Neural progenitor cell (in vitro differentiated cells): ENCODE measurements around the gene EXOC3L2. TPM values are rescaled to one million over a fixed set of nuclear protein-coding genes. Genes with fewer than 3 reads are reported as not detected.

Source experiments
- DNase-seq: peaks from one replicate; pipeline ENCODE4 v3.0.0-alpha.2; 2016; ENCODE audit warnings: low spot score
- H2AFZ ChIP-seq: fragments of 200-600 bp; sonication (generic); replicated peaks from 2 replicates; pipeline ENCODE4 v1.6.1; 2016; ENCODE audit warnings: antibody characterized with exemption
- H3F3A ChIP-seq: fragments of 200-600 bp; sonication (generic); 2 replicates; pipeline ENCODE4 v1.6.1; 2016; ENCODE audit warnings: antibody characterized with exemption, low read depth
- H3K27ac ChIP-seq: fragments of 200-600 bp; sonication (generic); 2 replicates; pipeline ENCODE4 v1.5.1; 2016; ENCODE audit warnings: mild to moderate bottlenecking
- H3K27me3 ChIP-seq: fragments of 200-600 bp; sonication (generic); 2 replicates; pipeline ENCODE4 v1.6.1; 2016; ENCODE audit warnings: mild to moderate bottlenecking, moderate library complexity
- H3K36me3 ChIP-seq: fragments of 200-600 bp; sonication (generic); 2 replicates; pipeline ENCODE4 v1.5.1; 2016
- H3K4me1 ChIP-seq: fragments of 200-600 bp; sonication (generic); 2 replicates; pipeline ENCODE4 v1.6.1; 2016; ENCODE audit warnings: mixed run types
- H3K4me2 ChIP-seq: fragments of 200-600 bp; sonication (generic); 2 replicates; pipeline ENCODE4 v1.6.1; 2016
- H3K4me3 ChIP-seq: fragments of 200-600 bp; sonication (generic); 2 replicates; pipeline ENCODE4 v1.5.1; 2016
- H3K79me2 ChIP-seq: fragments of 200-600 bp; sonication (generic); 2 replicates; pipeline ENCODE4 v1.6.1; 2016; ENCODE audit warnings: low read depth
- H3K9ac ChIP-seq: fragments of 200-600 bp; sonication (generic); 2 replicates; pipeline ENCODE4 v1.6.1; 2016
- H3K9me3 ChIP-seq: fragments of 200-600 bp; sonication (generic); 2 replicates; pipeline ENCODE4 v1.5.1; 2016; ENCODE audit warnings: low read depth
- H4K20me1 ChIP-seq: fragments of 200-600 bp; sonication (generic); 2 replicates; pipeline ENCODE4 v1.6.1; 2016; ENCODE audit warnings: low read depth
- H3K27ac Mint-ChIP-seq: 3 replicates; pipeline ENCODE4 v1.8.0; 2021; ENCODE audit warnings: mixed read lengths
- H3K27me3 Mint-ChIP-seq: 2 replicates; pipeline ENCODE4 v1.8.0; 2022; ENCODE audit warnings: low read depth, mild to moderate bottlenecking, inconsistent platforms, moderate library complexity, mixed read lengths; ENCODE audit not compliant: insufficient read depth
- H3K36me3 Mint-ChIP-seq: 3 replicates; pipeline ENCODE4 v1.8.0; 2021; ENCODE audit warnings: mixed read lengths
- H3K4me1 Mint-ChIP-seq: 3 replicates; pipeline ENCODE4 v1.8.0; 2021; ENCODE audit warnings: mixed read lengths
- H3K4me3 Mint-ChIP-seq: 3 replicates; pipeline ENCODE4 v1.8.0; 2021; ENCODE audit warnings: mild to moderate bottlenecking, moderate library complexity, mixed read lengths
- H3K9me3 Mint-ChIP-seq: 3 replicates; pipeline ENCODE4 v1.8.0; 2020; ENCODE audit warnings: mixed read lengths
- CTCF ChIP-seq: fragments of 200-600 bp; sonication (generic); IDR thresholded peaks from 2 replicates; pipeline ENCODE4 v1.5.1; 2017; ENCODE audit warnings: antibody characterized with exemption, mild to moderate bottlenecking
- EZH2 ChIP-seq: fragments of 200-600 bp; sonication (generic); IDR thresholded peaks from 2 replicates; pipeline ENCODE4 v1.6.1; 2017; ENCODE audit warnings: antibody characterized with exemption, mild to moderate bottlenecking, moderate library complexity
- EZH2phosphoT487 ChIP-seq: fragments of 200-600 bp; sonication (generic); IDR thresholded peaks from 2 replicates; pipeline ENCODE4 v1.6.1; 2017; ENCODE audit warnings: antibody characterized with exemption
- total RNA-seq: library from RNA; depleted of rRNA; stranded (reverse); fragments of >200 nt; gene quantifications from 2 replicates; pipeline ENCODE4 v1.2.3, GENCODE V29; 2015; ENCODE audit warnings: low replicate concordance

The EXOC3L2 gene
- total RNA-seq, 1 donor from 2014 or later, result not detected

- Histone ChIP-seq H3K79me2 (no peaks in the 10 kb centered on the region), H3K27ac (no peak overlapping the region), H2AFZ (peak overlapping the region; percentile 55), H3K27me3 (no peaks in the 10 kb centered on the region), H3K4me1 (no peaks in the 10 kb centered on the region), H4K20me1 (no peaks in the 10 kb centered on the region), H3F3A (peaks cover 2% of the 10 kb centered on the region), H3K9me3 (no peaks in the 10 kb centered on the region), H3K4me2 (no peak overlapping the region), H3K9ac (no peak overlapping the region), H3K4me3 (no peak overlapping the region), H3K36me3 (no peaks in the 10 kb centered on the region)
- Mint-ChIP-seq H3K27me3 (peaks cover 2% of the 10 kb centered on the region), H3K9me3 (peaks cover 4% of the 10 kb centered on the region), H3K4me1 (no peaks in the 10 kb centered on the region), H3K27ac (no peak overlapping the region), H3K4me3 (no peak overlapping the region), H3K36me3 (no peaks in the 10 kb centered on the region)
- DNase-seq, result peak; percentile 77
- TF ChIP-seq CTCF (peak; percentile 72), EZH2 (no peak), EZH2phosphoT487 (no peak)
These were observed 57.6 kb downstream of the EXOC3L2 start for GRCh38 chr19:45187421-45188100.

GRCh38 chr19:45186509-45187334 lies 58.5 kb downstream of the EXOC3L2 start:
- no peak overlapping the region for H3K4me2 ChIP-seq
- H3K79me2 ChIP-seq, result no peaks in the 10 kb centered on the region
- H3K36me3 ChIP-seq, result no peaks in the 10 kb centered on the region
- H3K4me3 ChIP-seq, result no peak overlapping the region
- Mint-ChIP-seq H3K9me3 (peaks cover 4% of the 10 kb centered on the region), H3K27ac (peak overlapping the region; percentile 16), H3K4me3 (no peak overlapping the region), H3K27me3 (peaks cover 2% of the 10 kb centered on the region), H3K36me3 (no peaks in the 10 kb centered on the region), H3K4me1 (no peaks in the 10 kb centered on the region)
- DNase-seq, result no peak
- no peak overlapping the region for H3K27ac ChIP-seq
- no peak for TF ChIP-seq EZH2
- no peak for TF ChIP-seq EZH2phosphoT487
- TF ChIP-seq CTCF, result no peak
- H3K9ac ChIP-seq, result no peak overlapping the region
- no peaks in the 10 kb centered on the region for H4K20me1 ChIP-seq
- no peaks in the 10 kb centered on the region for H3K4me1 ChIP-seq
- no peaks in the 10 kb centered on the region for H3K9me3 ChIP-seq
- H3F3A ChIP-seq, result no peaks in the 10 kb centered on the region
- H3K27me3 ChIP-seq, result no peaks in the 10 kb centered on the region
- no peak overlapping the region for H2AFZ ChIP-seq

- Mint-ChIP-seq H3K27me3 (peaks cover 2% of the 10 kb centered on the region), H3K4me3 (no peak overlapping the region)
These were observed 61.1 kb downstream of the EXOC3L2 start for GRCh38 chr19:45184115-45184514.

More at GRCh38 chr19:45184115-45184514, 61.1 kb downstream of the EXOC3L2 start:
- Histone ChIP-seq H2AFZ (no peak overlapping the region), H3K4me2 (no peak overlapping the region), H3K9ac (no peak overlapping the region), H3K4me3 (no peak overlapping the region), H3K27ac (no peak overlapping the region), H3K9me3 (no peaks in the 10 kb centered on the region), H3K79me2 (peaks cover 5% of the 10 kb centered on the region), H3K27me3 (peaks cover 14% of the 10 kb centered on the region), H3K36me3 (no peaks in the 10 kb centered on the region), H3K4me1 (peaks cover 10% of the 10 kb centered on the region), H3F3A (peaks cover 3% of the 10 kb centered on the region), H4K20me1 (peaks cover 4% of the 10 kb centered on the region)
- H3K36me3 Mint-ChIP-seq, result peaks cover 2% of the 10 kb centered on the region
- no peak overlapping the region for H3K27ac Mint-ChIP-seq
- DNase-seq, result no peak
- peaks cover 2% of the 10 kb centered on the region for H3K4me1 Mint-ChIP-seq
- TF ChIP-seq EZH2phosphoT487 (no peak), EZH2 (no peak), CTCF (no peak)
- H3K9me3 Mint-ChIP-seq, result no peaks in the 10 kb centered on the region
